GM19438 (cell line): ENCODE measurements around the gene CPPED1.
"Not testable (repeated sequence)": the region's sequence is repeated elsewhere in the genome, so short reads cannot be mapped to it uniquely, and the experiment has no call there.

ENCODE experiments used
- ATAC-seq: cut with Tn5 transposase; IDR thresholded peaks from one replicate; pipeline ENCODE4 v1.9.1; 2021; ENCODE audit warnings: low read depth; ENCODE audit not compliant: unreplicated experiment

CPPED1 gene

DNA sequence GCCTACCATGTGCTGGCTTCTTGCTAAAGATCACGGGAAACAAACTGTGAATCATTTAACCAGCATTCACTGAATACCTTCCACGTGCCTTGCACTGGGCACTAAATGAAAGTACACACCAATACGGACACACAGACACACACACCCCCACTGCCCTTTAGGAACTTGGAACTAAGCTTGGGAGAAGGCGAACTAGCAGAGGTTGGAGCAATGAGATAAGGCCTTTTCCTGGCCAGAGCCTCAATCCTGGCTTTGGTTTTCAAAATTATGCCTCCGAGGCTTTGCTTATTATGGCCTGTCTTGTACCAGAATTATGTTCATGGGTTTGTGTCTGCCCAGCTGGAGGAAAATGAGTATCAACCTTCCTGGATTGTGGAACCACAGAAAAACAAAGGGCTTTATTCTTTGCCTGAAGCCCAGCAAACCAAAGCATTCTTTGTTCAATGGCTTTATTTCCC, 32.3 kb downstream of the CPPED1 start:
- no peak for ATAC-seq

GRCh38 chr16:12769525-12769924, 34.2 kb downstream of the CPPED1 start:
- no peak for ATAC-seq

- no peak for ATAC-seq
Measured at GRCh38 chr16:12767897-12768296, 35.8 kb downstream of the CPPED1 start.

DNA sequence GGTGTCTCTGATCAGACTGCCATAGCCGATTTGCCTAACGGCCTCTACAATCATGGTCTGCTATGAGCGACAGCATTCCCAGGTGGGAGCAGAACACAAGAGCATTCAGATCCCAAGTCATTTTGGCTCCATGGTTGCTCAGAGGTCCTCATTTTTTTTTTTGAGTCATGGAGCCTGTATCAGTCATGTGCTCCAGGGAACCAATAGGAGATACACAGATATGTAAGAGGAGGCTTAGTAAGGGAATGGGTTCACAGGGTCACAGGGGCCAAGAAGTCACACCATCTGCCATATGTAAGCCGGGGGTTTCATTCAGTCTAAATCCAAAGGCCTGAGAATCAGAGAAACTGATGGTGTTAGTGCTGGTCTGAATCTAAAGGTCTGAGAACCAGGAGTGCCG, 36.8 kb downstream of the CPPED1 start:
- ATAC-seq = no peak

GRCh38 chr16:12766208-12766607, 37.5 kb downstream of the CPPED1 start:
- not testable (repeated sequence) for ATAC-seq

- ATAC-seq = no peak
Measured at GRCh38 chr16:12764813-12765488, 38.7 kb downstream of the CPPED1 start.

- ATAC-seq = no peak
Measured at GRCh38 chr16:12763517-12763916, 40.2 kb downstream of the CPPED1 start.

DNA sequence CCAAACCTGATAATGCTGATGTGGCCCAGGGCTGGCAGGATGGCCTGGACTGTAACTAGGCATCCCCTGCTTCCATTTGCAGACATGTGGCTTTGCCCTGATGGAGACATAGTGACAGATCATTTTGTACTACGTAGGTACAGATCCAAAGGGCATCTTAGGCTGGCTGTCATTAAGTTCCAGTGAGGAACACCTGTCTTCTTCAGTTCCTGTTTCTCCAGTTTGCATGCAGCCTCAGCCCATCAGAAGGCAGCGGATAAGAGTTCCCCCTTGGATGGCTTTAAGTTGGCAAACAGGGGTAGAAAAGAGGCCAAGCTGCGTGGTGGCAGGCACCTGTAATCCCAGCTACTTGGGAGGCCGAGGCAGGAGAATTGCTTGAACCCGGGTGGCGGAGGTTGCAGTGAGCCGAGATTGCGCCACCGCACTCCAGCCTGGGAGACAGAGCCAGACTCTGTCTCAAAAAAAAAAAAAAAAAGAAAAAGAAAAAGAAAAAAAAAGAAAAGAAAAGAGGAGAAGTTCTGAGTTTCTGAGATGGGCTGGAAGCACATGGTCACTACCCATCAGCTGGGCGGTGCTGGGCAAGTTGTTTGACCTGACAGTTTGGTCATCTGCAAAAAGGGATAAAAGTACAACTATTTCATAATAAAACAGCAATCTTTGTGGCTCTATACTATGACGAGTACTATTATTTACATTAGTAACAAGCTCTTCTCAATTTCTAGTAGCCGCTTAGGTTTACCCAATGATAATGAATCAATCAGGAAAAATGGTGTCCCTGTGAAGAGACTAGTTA, 42.7 kb downstream of the CPPED1 start:
- no peak for ATAC-seq

DNA sequence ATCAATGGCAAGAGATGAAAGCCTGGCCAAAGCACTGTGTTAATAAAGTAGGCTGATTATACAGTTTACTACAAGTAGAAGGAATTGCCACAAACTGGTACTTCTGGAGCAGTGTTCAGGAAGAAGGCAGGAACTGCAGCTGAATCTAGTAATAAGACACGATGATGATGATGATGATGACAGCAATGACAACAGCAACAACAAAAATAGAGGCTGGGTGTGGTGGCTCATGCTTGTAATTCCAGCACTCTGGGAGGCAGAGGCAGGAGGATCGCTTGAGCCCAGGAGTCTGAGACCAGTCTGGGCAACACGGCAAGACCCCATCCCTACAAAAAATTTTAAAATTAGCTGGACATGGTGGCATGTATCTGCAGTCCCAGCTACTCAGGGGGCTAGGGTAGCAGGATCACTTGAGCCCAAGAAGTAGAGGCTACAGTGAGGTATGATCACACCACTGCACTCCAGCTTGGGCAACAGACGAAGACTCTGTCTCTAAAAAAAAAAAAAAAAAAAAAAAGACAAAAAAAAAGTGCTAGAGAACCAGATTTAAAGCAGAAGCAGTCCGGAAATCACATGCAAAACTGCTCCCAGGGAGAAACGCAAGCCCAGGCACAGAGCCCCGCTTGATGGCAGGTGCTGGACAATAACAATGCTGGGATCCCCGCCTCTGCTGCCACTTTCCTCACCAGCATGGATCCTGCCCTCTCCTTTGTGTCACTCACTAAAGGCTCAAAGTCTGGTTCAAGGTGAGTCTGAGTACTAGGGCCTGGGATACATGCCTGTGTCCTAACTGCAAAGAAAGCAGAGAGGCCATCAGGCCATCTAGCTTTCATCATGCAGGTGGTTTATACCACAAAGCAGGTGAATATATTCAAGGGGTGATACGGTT, 44.8 kb downstream of the CPPED1 start:
- ATAC-seq = no peak

- ATAC-seq = no peak
Measured at GRCh38 chr16:12758031-12758669, 45.5 kb downstream of the CPPED1 start.

DNA sequence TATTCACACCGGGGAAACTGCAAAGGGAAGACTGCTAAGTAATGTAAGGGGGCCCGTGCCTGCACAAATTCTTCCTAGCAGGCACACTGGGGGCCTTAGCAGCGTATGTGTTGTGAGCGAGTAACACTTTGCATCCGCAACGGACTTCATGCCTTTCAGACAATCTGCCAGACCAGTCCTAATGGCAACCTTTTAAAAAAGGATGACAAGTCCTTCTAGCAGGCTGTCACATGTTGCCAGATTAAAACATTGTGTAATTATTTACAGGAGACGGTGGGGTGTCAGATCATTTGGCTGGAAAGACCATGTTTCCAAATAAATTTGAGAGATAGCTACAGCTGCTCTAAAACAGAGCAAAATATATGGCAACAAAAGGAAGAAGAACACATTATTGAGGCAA, 46.1 kb downstream of the CPPED1 start:
- ATAC-seq = no peak

GRCh38 chr16:12754824-12755543, 48.7 kb downstream of the CPPED1 start:
- ATAC-seq = no peak

DNA sequence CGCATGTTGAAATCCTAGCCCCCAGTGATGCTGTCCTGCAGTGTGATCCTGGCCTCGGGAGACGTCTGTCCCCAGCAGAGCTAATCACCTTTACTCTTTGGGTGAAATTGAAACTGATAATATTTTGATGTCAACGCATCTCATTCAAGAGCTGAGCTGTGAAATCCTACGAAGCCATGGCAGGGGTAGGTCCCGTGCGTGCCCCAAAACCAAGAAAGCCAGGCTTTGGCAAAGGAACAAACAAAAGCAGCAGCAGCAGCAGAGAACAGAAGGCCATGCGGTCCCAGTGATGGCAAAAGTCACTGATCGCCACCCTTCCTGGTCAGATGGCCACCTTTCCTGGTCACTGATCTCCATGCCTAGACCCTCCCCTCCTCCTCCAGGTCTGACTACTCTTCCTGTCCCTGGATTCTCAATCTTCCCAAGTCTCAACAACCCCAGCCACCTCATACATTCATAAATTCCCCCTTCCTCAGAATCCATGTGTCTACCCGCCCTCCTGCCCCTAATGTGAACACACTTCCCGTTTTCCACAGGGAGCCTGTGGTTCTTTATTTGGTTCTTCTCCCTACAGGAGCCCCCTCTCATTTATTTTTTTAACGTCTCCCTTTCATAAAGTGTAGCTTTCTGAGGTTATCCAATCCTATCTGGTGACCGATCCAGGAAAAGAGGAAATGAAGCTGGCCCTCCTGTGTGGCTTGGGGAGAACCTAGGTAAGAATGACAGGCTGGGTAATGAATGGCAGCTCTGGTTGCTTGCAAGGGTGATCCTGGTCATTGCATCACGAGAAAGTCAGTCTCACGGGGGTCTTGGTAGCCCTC, 50.3 kb downstream of the CPPED1 start:
- no peak for ATAC-seq

GRCh38 chr16:12752159-12752558, 51.5 kb downstream of the CPPED1 start:
- ATAC-seq = no peak

GRCh38 chr16:12750554-12750918, 53.2 kb downstream of the CPPED1 start:
- ATAC-seq = peak; percentile 10

- no peak for ATAC-seq
Measured at GRCh38 chr16:12749076-12749475, 54.6 kb downstream of the CPPED1 start.

GRCh38 chr16:12747827-12748226, 55.9 kb downstream of the CPPED1 start:
- ATAC-seq = no peak

DNA sequence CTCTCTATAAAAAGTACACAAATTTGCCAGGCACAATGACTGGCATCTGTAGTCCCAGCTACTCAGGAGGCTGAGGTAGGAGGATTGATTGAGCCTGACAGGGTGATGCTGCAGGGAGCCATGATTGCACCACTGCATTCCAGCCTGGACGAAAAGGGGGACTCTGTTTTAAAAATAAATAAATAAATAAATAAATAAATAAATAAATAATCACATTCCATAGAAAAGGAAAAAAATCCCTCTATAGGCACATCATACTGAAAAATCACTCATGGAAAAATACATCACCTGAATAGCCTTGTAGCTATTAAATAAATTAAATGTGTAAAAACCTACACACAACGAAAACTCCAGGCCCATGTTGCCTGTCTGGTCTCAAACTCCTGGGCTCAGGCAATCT, 56.4 kb downstream of the CPPED1 start:
- ATAC-seq = no peak

GRCh38 chr16:12744860-12745259, 58.8 kb downstream of the CPPED1 start:
- no peak for ATAC-seq
